Naive thymus-derived CD8-positive, alpha-beta T cell (primary cell): ENCODE measurements around the gene CYP3A5. TPM values are rescaled to one million over a fixed set of nuclear protein-coding genes. Genes with fewer than 3 reads are reported as not detected.
"Not testable (repeated sequence)": the region's sequence is repeated elsewhere in the genome, so short reads cannot be mapped to it uniquely, and the experiment has no call there.

ENCODE experiments used
- ATAC-seq, 2 donors: fragments of 150-1000 bp; cut with Tn5 transposase in 1 of 2; sonication (Bioruptor Pico), chemical (Tn5 transposase) in 1 of 2; 1 replicate in 1 of 2; 2 replicates in 1 of 2; pipeline ENCODE4 v1.10.0; 2021; ENCODE audit warnings: mild to moderate bottlenecking in 2 of 2, moderate library complexity in 2 of 2
- POLR2A ChIA-PET: fragments of 350-600 bp; sonication (Branson Sonifier 250); formaldehyde crosslinking; loops from one replicate; lab custom pipeline; 2021; ENCODE audit warnings: antibody characterized with exemption; lab: Charles Lee
- DNase-seq, 10 donors: peaks; one replicate each; pipeline versions ENCODE4 v3.0.0 to v3.0.0-alpha.2; 2020 to 2022
- H3K27ac Mint-ChIP-seq, 10 donors: one replicate each; pipeline ENCODE4 v1.8.0; 2020 to 2022; ENCODE audit warnings: mild to moderate bottlenecking in 10 of 10, mixed read lengths in 10 of 10, moderate library complexity in 4 of 10, inconsistent platforms in 1 of 10
- H3K27me3 Mint-ChIP-seq, 5 donors: one replicate each; pipeline ENCODE4 v1.8.0; 2021 to 2022; ENCODE audit warnings: mixed read lengths in 5 of 5
- H3K36me3 Mint-ChIP-seq, 3 donors: one replicate each; pipeline ENCODE4 v1.8.0; 2020 to 2022; ENCODE audit warnings: mixed read lengths in 3 of 3, mild to moderate bottlenecking in 2 of 3, inconsistent platforms in 1 of 3
- H3K4me1 Mint-ChIP-seq, 4 donors: one replicate each; pipeline ENCODE4 v1.8.0; 2021 to 2022; ENCODE audit warnings: mixed read lengths in 4 of 4
- H3K4me3 Mint-ChIP-seq, 10 donors: one replicate each; pipeline ENCODE4 v1.8.0; 2020 to 2022; ENCODE audit warnings: mild to moderate bottlenecking in 10 of 10, mixed read lengths in 10 of 10, moderate library complexity in 6 of 10, inconsistent platforms in 1 of 10
- H3K9me3 Mint-ChIP-seq, 9 donors: one replicate each; pipeline ENCODE4 v1.8.0; 2020 to 2022; ENCODE audit warnings: mixed read lengths in 9 of 9, mild to moderate bottlenecking in 3 of 9, inconsistent platforms in 1 of 9, moderate library complexity in 1 of 9
- polyA plus RNA-seq, 3 donors: library from polyadenylated mRNA; unstranded; fragments of 300-500 nt; fragmentation: Illumina TruSeq; gene quantifications; one replicate each; pipeline ENCODE4 v1.2.3, GENCODE V29; 2021
- total RNA-seq, 8 experiments: library from RNA in 2 of 8; stranded (reverse) in 2 of 8; gene quantifications; one replicate each; pipeline ENCODE4 v1.2.3 and lab custom pipeline; 2021 to 2026

CYP3A5 gene
- under 1 TPM in 1 of 2 experiments, not detected in 1; 0.16 TPM for total RNA-seq
- under 1 TPM; 0.14 to 0.41 (median 0.20) TPM for polyA plus RNA-seq
- total RNA-seq (lab: John Stamatoyannopoulos, UW): 0 to 0.98 (median 0) reads per million in 6 experiments

- Mint-ChIP-seq H3K4me3 (no peak within 1 kb of the TSS), H3K4me1 (peaks cover 18 to 21% (median 19%) of the 10 kb centered on the region in 4 donors), H3K9me3 (no peaks in the 10 kb centered on the region), H3K36me3 (peaks cover 0 to 17% (median 7%) of the 10 kb centered on the region in 3 donors), H3K27me3 (peaks cover 0 to 2% (median 0%) of the 10 kb centered on the region in 5 donors), H3K27ac (peak within 1 kb of the TSS in 4 of 10 donors; percentile 8 to 63 (median 58))
- ATAC-seq (no peak), DNase-seq (no peak)
- POLR2A ChIA-PET: no interaction called here
Measured at GRCh38 chr7:99679400-99680191, at the start of gene CYP3A5. CYP3A5 (minus strand) TSS chr7:99679996; CDS start chr7:99679896, 100 bp downstream.

GRCh38 chr7:99728615-99729014 is 48.8 kb upstream of the CYP3A5 start:
- Mint-ChIP-seq H3K4me1 (no peaks in the 10 kb centered on the region), H3K36me3 (peaks cover 0 to 2% (median 2%) of the 10 kb centered on the region in 3 donors), H3K27ac (no peak overlapping the region), H3K27me3 (peaks cover 0 to 2% (median 0%) of the 10 kb centered on the region in 5 donors), H3K4me3 (no peak overlapping the region), H3K9me3 (no peaks in the 10 kb centered on the region)
- POLR2A ChIA-PET: no interaction called here
- ATAC-seq (no peak), DNase-seq (no peak)

GRCh38 chr7:99723201-99723600 is 43.4 kb upstream of the CYP3A5 start:
- H3K36me3 Mint-ChIP-seq, H3K27ac Mint-ChIP-seq, DNase-seq, ATAC-seq, H3K27me3 Mint-ChIP-seq, H3K9me3 Mint-ChIP-seq, H3K4me3 Mint-ChIP-seq, POLR2A ChIA-PET: not testable (repeated sequence)
- H3K4me1 Mint-ChIP-seq: peaks cover 3 to 17% (median 9%) of the 10 kb centered on the region in 4 donors

GRCh38 chr7:99720800-99721595 is 41.2 kb upstream of the CYP3A5 start:
- H3K27me3 Mint-ChIP-seq: peaks cover 0 to 2% (median 0%) of the 10 kb centered on the region in 5 donors
- peak overlapping the region in 8 of 10 donors; percentile 22 to 81 (median 56) for H3K27ac Mint-ChIP-seq
- H3K9me3 Mint-ChIP-seq: no peaks in the 10 kb centered on the region
- DNase-seq (peak in 1 of 10 donors; percentile 1), ATAC-seq (peak in 1 of 2 donors; percentile 73)
- peaks cover 0 to 15% (median 5%) of the 10 kb centered on the region in 3 donors for H3K36me3 Mint-ChIP-seq
- H3K4me1 Mint-ChIP-seq: peaks cover 3 to 17% (median 9%) of the 10 kb centered on the region in 4 donors
- no peak overlapping the region for H3K4me3 Mint-ChIP-seq
- POLR2A ChIA-PET: no interaction called here

GRCh38 chr7:99719996-99720769 is 40.4 kb upstream of the CYP3A5 start:
- DNase-seq: peak in 2 of 10 donors; percentile 16 to 17
- H3K36me3 Mint-ChIP-seq: peaks cover 4 to 23% (median 9%) of the 10 kb centered on the region in 3 donors

GRCh38 chr7:99713995-99714570 is 34.3 kb upstream of the CYP3A5 start:
- H3K27me3 Mint-ChIP-seq: no peaks in the 10 kb centered on the region
- POLR2A ChIA-PET: no interaction called here
- H3K9me3 Mint-ChIP-seq: peaks cover 0 to 6% (median 0%) of the 10 kb centered on the region in 9 donors
- H3K36me3 Mint-ChIP-seq: peaks cover 15 to 51% (median 34%) of the 10 kb centered on the region in 3 donors
- ATAC-seq (no peak), DNase-seq (no peak)
- no peak overlapping the region for H3K4me3 Mint-ChIP-seq
- no peak overlapping the region for H3K27ac Mint-ChIP-seq
- no peaks in the 10 kb centered on the region for H3K4me1 Mint-ChIP-seq

More at GRCh38 chr7:99719996-99720769, 40.4 kb upstream of the CYP3A5 start:
- peak overlapping the region in 4 of 10 donors; percentile 39 to 80 (median 58) for H3K27ac Mint-ChIP-seq
- POLR2A ChIA-PET: no interaction called here
- peak in 1 of 2 donors; percentile 90 for ATAC-seq
- peaks cover 3 to 17% (median 9%) of the 10 kb centered on the region in 4 donors for H3K4me1 Mint-ChIP-seq
- no peak overlapping the region for H3K4me3 Mint-ChIP-seq
- H3K9me3 Mint-ChIP-seq: no peaks in the 10 kb centered on the region
- peaks cover 0 to 2% (median 0%) of the 10 kb centered on the region in 5 donors for H3K27me3 Mint-ChIP-seq

- H3K36me3 Mint-ChIP-seq: peaks cover 38 to 53% (median 46%) of the 10 kb centered on the region in 3 donors
Measured at GRCh38 chr7:99709838-99710578, 30.2 kb upstream of the CYP3A5 start.

GRCh38 chr7:99709260-99709659 is 29.5 kb upstream of the CYP3A5 start:
- H3K27ac Mint-ChIP-seq: no peak overlapping the region
- no peaks in the 10 kb centered on the region for H3K27me3 Mint-ChIP-seq
- no peak overlapping the region for H3K4me3 Mint-ChIP-seq
- DNase-seq (no peak), ATAC-seq (no peak)
- peaks cover 0 to 22% (median 5%) of the 10 kb centered on the region in 9 donors for H3K9me3 Mint-ChIP-seq
- H3K36me3 Mint-ChIP-seq: peaks cover 32 to 46% (median 42%) of the 10 kb centered on the region in 3 donors
- POLR2A ChIA-PET: no interaction called here
- no peaks in the 10 kb centered on the region for H3K4me1 Mint-ChIP-seq

More at GRCh38 chr7:99709838-99710578, 30.2 kb upstream of the CYP3A5 start:
- Mint-ChIP-seq H3K9me3 (peaks cover 0 to 25% (median 5%) of the 10 kb centered on the region in 9 donors), H3K27me3 (no peaks in the 10 kb centered on the region), H3K4me3 (no peak overlapping the region), H3K4me1 (no peaks in the 10 kb centered on the region), H3K27ac (no peak overlapping the region)
- no peak for DNase-seq
- ATAC-seq: no peak
- POLR2A ChIA-PET: no interaction called here

- POLR2A ChIA-PET: no interaction called here
- Mint-ChIP-seq H3K4me3 (no peak overlapping the region), H3K9me3 (peaks cover 0 to 21% (median 4%) of the 10 kb centered on the region in 9 donors)
Measured at GRCh38 chr7:99707096-99707495, 27.3 kb upstream of the CYP3A5 start.

GRCh38 chr7:99699946-99700345 is 20.1 kb upstream of the CYP3A5 start:
- peaks cover 0 to 10% (median 3%) of the 10 kb centered on the region in 3 donors for H3K36me3 Mint-ChIP-seq

More at GRCh38 chr7:99707096-99707495, 27.3 kb upstream of the CYP3A5 start:
- peak overlapping the region in 1 of 10 donors; percentile 65 for H3K27ac Mint-ChIP-seq
- no peak for ATAC-seq
- H3K27me3 Mint-ChIP-seq: no peaks in the 10 kb centered on the region
- peaks cover 32 to 42% (median 38%) of the 10 kb centered on the region in 3 donors for H3K36me3 Mint-ChIP-seq
- no peak for DNase-seq
- H3K4me1 Mint-ChIP-seq: no peaks in the 10 kb centered on the region

More at GRCh38 chr7:99699946-99700345, 20.1 kb upstream of the CYP3A5 start:
- DNase-seq (no peak), ATAC-seq (no peak)
- peaks cover 0 to 3% (median 0%) of the 10 kb centered on the region in 9 donors for H3K9me3 Mint-ChIP-seq
- peaks cover 0 to 2% (median 0%) of the 10 kb centered on the region in 5 donors for H3K27me3 Mint-ChIP-seq
- no peak overlapping the region for H3K4me3 Mint-ChIP-seq
- POLR2A ChIA-PET: no interaction called here
- no peaks in the 10 kb centered on the region for H3K4me1 Mint-ChIP-seq
- H3K27ac Mint-ChIP-seq: no peak overlapping the region
